T47D (cell line): Measurements from ENCODE around the gene NTNG1.
"Not testable (repeated sequence)": the region's sequence is repeated elsewhere in the genome, so short reads cannot be mapped to it uniquely, and the experiment has no call there.

Experiments
- DNase-seq, 2 experiments: peaks; one replicate each; pipeline versions ENCODE4 v3.0.0 to v3.0.0-alpha.2; 2011 to 2012; ENCODE audit warnings: low read depth in 1 of 2, low spot score in 1 of 2
- JUND ChIP-seq: IDR thresholded peaks from 2 replicates; pipeline ENCODE4 v1.6.1; 2012; ENCODE audit warnings: low read depth
- in situ Hi-C: cut with HindIII; loops from 2 replicates; pipeline ENCODE4 v1.10.0; 2016; ENCODE audit warnings: low sequenced_read_pairs, low pct_unique_long_range_greater_than_20kb

The NTNG1 gene

DNA sequence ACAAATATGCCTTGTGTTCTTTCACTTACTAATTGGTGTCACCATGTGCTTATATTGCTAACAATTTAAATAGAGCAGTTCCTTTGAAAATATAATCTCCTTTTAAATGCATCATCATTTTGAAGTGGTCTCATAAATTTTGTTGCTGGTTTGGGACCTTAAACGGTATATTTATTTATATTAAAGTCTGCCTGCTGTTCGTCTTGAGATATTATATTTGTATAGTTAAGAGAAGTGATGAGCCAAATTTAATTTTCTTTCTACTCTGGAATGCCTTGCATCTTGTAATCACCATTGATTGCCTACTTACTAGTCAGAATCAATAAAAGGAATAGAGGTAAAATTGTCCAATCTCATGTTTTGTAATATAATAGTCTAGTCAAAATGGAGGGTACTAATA lies 91.6 kb downstream of the NTNG1 start:
- no peak for DNase-seq
- in situ Hi-C loops = no loop called here
- TF ChIP-seq JUND = no peak

DNA sequence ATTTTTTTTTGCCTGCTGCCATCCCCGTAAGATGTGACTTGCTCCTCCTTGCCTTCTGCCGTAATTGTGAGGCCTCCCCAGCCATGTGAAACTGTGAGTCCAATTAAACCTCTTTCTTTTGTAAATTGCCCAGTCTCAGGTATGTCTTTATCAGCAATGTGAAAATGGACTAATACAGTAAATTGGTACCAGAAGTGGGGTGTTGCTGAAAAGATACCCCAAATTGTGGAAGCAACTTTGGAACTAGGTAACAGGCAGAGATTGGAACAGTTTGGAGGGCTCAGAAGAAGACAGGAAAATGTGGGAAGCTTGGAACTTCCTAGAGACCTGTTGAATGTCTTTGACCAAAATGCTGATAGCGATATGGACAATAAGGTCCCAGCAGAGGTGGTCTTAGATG lies 95.9 kb downstream of the NTNG1 start:
- in situ Hi-C loops = not testable (repeated sequence)

DNA sequence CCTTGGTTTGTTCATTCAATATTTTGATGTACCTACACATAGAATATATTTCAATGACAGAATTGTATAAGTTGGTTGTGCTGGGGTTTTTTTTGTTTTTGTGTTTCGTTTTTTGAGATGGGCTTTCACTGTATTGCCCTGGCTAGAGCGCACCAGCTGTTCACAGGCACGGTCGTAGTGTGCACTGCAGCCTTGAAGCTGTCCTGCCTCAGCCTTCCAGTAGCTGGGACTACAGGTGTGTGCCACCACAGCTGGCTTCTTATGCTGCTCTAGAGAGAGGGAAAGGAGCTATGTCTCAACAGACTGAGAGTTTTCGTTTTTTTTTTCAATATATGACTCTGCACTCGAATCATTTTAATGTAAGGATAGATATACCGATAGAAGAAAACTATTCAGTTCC lies 102.6 kb downstream of the NTNG1 start:
- in situ Hi-C loops = no loop called here
- DNase-seq = no peak
- no peak for TF ChIP-seq JUND

More for the DNA sequence above, 95.9 kb downstream of the NTNG1 start:
- DNase-seq = not testable (repeated sequence)

DNA sequence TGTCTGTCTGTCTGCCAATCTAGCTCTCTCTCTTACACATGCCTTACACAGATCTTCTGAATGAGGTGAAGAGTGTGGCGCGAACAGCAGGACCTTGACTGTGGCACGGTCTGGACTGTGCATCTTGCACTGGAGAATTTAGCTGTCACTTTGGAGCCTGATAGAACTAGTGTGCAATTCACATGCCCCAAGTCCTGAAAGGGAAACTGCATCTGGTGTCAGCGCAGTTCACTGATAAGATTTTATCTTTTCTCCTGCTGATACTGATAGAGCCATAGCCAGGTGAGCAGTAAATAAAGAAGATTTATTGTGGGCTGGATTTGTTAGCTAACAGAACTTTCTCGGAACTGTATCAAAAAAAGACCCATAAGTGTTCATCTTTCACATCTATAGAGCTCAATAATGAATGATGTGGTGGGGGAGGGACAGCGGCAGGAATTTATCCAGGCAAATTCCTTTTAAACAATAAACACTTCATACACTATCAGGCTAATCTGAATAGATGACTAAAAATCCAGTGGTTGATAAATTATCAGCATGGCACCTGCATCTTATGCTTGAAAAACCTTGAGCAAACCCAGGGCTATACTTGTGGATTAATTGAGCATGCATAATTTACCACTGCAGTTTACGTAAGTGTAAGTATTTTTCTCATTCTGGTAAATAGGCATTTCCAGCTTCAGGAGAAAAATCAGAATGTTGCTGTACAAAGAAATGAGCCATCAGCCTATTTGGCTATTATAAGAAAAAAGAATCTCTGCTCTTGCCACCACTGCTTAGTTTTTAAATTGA lies 104.1 kb downstream of the NTNG1 start:
- no peak for DNase-seq
- TF ChIP-seq JUND = no peak
- in situ Hi-C loops = no loop called here

DNA sequence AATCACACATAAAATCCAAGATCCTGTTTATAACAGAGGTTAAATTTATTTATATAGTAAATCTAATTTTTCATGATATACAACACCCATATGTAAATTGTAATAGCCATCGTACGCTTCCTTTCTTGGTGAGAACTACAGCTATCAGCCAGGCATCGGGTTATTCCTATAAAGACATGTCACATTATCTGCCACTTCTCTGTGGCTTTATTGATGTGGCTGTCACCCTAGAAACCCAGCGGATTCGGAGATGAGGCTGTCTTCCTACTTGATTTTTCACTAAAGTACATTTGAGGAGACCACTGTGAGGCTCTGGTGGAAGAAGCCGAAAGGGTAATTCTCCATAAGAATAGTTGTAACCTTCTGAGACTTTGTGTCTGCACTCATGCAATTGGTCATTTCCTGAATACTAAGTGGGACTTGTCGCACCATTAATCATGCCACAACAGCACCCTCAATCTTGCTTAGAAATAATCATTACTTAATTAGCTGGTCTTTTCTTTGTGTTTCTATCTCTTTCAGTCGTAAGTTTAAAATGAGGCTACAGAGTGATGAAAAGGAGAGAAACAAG lies 106.0 kb downstream of the NTNG1 start:
- DNase-seq = no peak
- in situ Hi-C loops = no loop called here
- no peak for TF ChIP-seq JUND

DNA sequence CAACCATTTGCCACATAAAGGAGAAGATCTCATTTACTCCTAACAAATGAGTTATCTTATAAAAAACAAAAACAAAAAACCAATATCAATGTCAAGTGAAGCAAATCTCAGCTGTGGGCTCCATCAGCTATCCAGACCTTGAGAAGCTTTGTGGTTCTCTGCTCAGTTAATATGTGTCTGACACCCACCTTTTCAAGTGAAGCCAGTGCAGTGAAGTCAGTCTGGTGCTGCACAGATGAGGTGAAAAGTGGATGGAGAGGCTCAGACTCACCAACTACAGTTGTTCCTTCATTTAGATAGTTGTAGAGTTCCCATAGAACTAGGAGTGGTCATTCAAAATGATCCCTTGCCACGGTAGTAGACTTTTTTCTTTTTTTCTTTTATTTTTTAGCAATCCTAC lies 106.8 kb downstream of the NTNG1 start:
- TF ChIP-seq JUND = no peak
- in situ Hi-C loops = no loop called here
- DNase-seq = no peak

DNA sequence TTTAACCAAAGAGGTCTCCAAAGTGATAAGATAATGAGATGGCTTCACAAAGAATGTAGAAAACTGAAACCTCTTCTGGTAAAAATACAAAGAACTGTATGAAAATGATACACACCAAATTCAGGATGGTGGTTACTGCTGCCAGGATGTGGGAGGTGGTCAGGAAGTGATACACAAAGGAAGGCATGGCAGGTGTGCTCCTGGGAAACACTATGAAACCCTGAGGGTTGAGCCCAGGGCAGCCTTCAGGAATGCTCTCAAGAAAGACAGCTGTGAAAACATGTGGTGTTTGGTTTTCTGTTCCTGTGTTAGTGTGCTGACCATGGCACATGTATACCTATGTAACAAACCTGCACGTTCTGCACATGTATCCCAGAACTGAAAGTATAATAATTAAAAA lies 109.3 kb downstream of the NTNG1 start:
- no peak for DNase-seq
- no peak for TF ChIP-seq JUND
- in situ Hi-C loops = no loop called here

DNA sequence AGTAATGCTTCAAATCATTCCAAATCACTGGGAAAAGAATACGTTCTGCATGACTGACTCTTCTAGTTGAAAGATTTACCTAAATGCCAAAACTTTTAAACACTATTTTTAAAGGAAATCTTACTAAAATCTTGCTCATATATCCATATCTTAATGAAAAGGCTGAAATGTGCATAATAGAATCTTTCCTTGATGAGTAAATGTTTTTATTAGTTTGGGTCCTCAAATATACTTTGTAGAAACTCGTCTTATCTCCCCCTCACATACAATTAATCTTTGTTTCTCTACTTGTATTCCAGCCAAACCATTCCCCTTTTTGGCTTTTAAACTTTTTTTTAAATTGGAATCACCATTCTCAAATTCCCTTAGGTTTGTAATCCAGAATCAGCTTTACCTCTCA lies 110.2 kb downstream of the NTNG1 start:
- DNase-seq = no peak
- in situ Hi-C loops = no loop called here
- TF ChIP-seq JUND = no peak

DNA sequence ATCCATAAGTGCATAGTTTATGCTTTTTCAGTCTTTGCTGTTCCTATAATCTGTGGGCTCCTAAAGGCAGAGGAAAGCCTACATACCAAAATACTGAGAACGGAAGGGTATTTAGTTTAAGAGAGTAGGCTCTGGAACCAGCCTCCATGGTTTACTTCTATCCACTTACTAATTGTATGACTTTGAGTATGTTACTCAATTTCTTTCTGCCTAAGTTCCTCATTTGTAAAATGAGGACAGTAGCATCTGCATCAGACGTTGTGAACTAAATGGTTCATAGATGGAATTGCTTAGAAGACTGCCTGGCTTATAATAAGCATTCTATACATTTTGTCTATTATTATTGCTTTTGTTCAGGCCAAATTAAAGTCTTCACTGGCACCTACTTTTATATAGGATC lies 111.0 kb downstream of the NTNG1 start:
- in situ Hi-C loops = no loop called here
- no peak for TF ChIP-seq JUND
- DNase-seq = no peak

DNA sequence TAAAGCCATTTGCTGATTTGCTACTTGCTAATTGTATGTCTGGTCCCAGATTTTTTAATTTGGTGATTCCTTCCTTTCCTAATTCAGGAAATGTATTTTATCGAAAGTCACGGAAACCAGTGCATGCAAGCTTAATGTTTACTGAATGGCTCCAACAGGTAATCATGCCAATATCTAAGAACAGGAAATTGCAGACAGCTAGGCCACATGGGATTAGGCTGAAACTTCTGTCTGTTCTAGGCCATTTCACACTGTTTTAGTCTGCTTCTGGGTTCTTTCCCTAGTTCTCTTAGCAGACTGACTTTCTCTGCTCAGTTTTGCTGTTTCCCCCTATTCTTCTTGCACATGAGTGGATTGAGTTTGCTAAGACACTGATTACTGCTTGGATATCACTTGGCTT lies 111.4 kb downstream of the NTNG1 start:
- in situ Hi-C loops = no loop called here
- no peak for TF ChIP-seq JUND

DNA sequence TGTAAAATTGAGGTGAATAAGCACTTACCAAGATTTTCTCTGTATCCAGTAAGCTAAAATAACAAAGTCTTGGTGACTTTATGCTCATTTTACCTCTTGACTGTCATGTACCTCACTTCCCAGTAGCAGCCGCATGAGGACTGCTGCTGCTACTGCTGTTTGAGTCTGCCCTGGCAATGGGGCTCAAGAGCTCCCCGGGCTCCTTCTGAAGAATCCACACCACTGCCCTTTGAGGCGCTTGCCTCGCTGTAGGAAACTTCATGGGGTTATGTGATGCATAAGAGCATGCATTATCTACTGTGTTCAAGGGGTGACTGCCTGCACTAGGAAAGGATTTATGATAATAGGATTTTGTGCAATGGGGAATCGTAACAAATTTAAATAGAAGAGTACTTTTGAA lies 113.5 kb downstream of the NTNG1 start:
- no peak for TF ChIP-seq JUND
- no peak for DNase-seq
- in situ Hi-C loops = no loop called here

More for the DNA sequence above, 111.4 kb downstream of the NTNG1 start:
- DNase-seq = no peak

DNA sequence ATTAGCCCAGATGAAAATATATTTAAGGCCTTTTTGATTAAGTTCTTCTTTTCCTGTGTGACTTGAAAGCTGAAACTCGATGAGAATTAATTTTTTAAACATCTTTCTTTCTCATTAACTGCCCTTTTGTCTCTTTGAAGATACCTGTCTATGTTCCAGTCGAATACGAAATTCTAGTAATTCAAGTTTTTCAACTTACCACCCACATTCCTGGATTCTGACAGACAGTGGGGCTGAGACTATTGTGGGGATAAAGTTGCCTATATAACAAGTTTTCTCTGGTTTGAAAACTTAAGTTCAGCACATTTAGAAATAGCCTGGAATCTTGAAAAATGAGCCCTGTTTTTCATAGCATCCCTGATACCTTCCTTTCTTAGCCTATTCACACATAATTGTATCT lies 114.6 kb downstream of the NTNG1 start:
- no peak for TF ChIP-seq JUND
- peak in 1 of 2 experiments; percentile 6 for DNase-seq
- in situ Hi-C loops = no loop called here

DNA sequence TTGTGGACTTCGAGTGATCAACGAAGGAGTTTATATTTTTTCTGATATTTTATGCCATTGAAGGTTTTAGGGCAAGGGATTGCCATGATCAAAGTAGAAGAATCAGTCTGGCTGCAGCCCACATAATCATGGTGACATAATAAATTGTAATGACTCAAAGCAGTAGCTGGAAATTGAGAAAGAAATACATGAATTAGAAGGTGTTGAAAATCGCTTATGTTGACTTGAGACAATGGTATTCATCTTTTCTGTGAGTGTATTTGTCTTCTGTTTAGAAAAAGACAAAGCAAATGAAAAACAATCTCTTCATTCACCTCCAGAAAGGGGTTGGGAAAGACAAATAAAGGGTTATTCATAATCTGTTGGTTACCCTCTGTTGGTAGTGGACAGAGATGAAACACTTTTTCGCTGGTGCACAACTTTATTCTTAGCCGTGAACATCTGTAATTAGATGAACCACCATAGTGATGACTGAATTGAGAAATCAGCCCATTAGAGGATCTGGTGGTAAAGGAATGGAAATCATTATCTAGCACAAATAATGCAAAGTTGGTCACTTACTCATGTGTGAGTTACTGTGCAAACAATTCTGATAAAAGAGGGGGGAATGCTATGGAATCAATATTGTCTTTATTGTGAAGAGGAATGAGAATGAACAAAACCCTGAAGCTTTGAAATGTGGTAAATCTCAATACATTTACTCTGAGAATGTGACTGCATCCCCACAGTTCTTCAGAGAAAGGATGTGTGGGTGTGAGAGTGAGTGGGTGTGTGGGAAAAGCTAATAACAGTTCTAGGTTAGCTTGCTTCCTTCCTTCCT lies 121.8 kb downstream of the NTNG1 start:
- TF ChIP-seq JUND = no peak
- DNase-seq = no peak
- in situ Hi-C loops = no loop called here
